Adrenal gland (tissue), 12 donors: Measurements from ENCODE around the gene ASS1. TPM values are rescaled to one million over a fixed set of nuclear protein-coding genes. Genes with fewer than 3 reads are reported as not detected.
A peak's percentile ranks its signal among the peaks of the same experiment; 100 is the strongest.

Experiments used
- DNase-seq, 7 donors: peaks; one replicate each; pipeline ENCODE4 v3.0.0-alpha.2; 2019 to 2020
- H3K27ac ChIP-seq, 5 donors: fragments of 200-600 bp; sonication (generic) in 4 of 5; 1 replicate in 3 of 5; 2 replicates in 2 of 5; pipeline versions ENCODE4 v1.5.1 to v1.8.0; 2016 to 2020; ENCODE audit warnings: mild to moderate bottlenecking in 1 of 5
- H3K27me3 ChIP-seq: fragments of 200-600 bp; 2 replicates; pipeline ENCODE4 v1.8.0; 2021
- H3K36me3 ChIP-seq, 2 donors: fragments of 200-600 bp; replicated peaks in 1 of 2; 1 replicate in 1 of 2; 2 replicates in 1 of 2; pipeline versions ENCODE4 v1.5.1 to v1.8.0; 2018 to 2022
- H3K4me1 ChIP-seq, 2 donors: fragments of 200-600 bp; replicated peaks in 1 of 2; 1 replicate in 1 of 2; 2 replicates in 1 of 2; pipeline versions ENCODE4 v1.5.1 to v1.8.0; 2018 to 2021
- H3K4me3 ChIP-seq, 4 donors: fragments of 200-600 bp; sonication (generic) in 3 of 4; one replicate each; pipeline ENCODE4 v1.5.1; 2016 to 2018
- H3K9me3 ChIP-seq, 3 donors: fragments of 200-600 bp; sonication (generic) in 1 of 3; replicated peaks in 1 of 3; 1 replicate in 2 of 3; 2 replicates in 1 of 3; pipeline versions ENCODE4 v1.5.1 to v1.8.0; 2016 to 2021
- CTCF ChIP-seq, 6 experiments: fragments of 450-650 bp in 4 of 6; fragments of 200-600 bp in 2 of 6; sonication (generic) in 1 of 6; IDR thresholded peaks; 1 replicate in 5 of 6; 2 replicates in 1 of 6; pipeline versions ENCODE4 v1.5.1 to v1.8.0; 2016 to 2021; ENCODE audit warnings: antibody characterized with exemption in 6 of 6, mild to moderate bottlenecking in 2 of 6, moderate library complexity in 1 of 6
- POLR2A ChIP-seq, 2 donors: fragments of 450-650 bp; IDR thresholded peaks; one replicate each; pipeline ENCODE4 v1.6.1; 2017; ENCODE audit warnings: antibody characterized with exemption in 2 of 2, mild to moderate bottlenecking in 2 of 2, moderate library complexity in 1 of 2
- WGBS, 4 donors: extraction: QIAGEN DNeasy Blood & Tissue Kit in 2 of 4; methylation state at CpG; one replicate each; pipeline versions ENCODE4 v1.1.5 to v1.1.7; 2013 to 2017; 5-methylcytosine and 5-hydroxymethylcytosine counted together
- intact Hi-C, 2 donors: fragments of 100-400 bp; cut with DNase I; formaldehyde crosslinking; loops; one replicate each; pipeline versions ENCODE4 v1.14.1 to v1.15.0; 2022 to 2023
- polyA plus RNA-seq, 3 donors: library from polyadenylated mRNA; stranded (reverse); fragments of 200-250 nt in 2 of 3; fragments of 350-450 nt in 1 of 3; fragmentation: Illumina TruSeq in 1 of 3; extraction: RNeasy Lipid Tissue Mini Kit (QIAGEN cat#74804) in 1 of 3; gene quantifications; one replicate each; pipeline ENCODE4 v1.2.3, GENCODE V29; 2013 to 2014
- total RNA-seq, 9 donors: library from RNA; depleted of rRNA in 4 of 9; stranded (reverse); fragments of >200 nt in 4 of 9; fragments of 120-200 nt in 1 of 9; fragmentation: NEBNext Ultra II Directional in 1 of 9; extraction: Animal tissue kit (Norgen Biotek cat#: 25700) in 1 of 9; gene quantifications; one replicate each; pipeline versions ENCODE4 v1.1.0 to v1.2.4, GENCODE V29; 2013 to 2023
- donor health status: healthy with polysubstance abuse.
- donor health status: Bipolar disorder and iron deficiency.
- donor health status: DM: yes; HTN: yes; CAD: no.
- donor health status: DM: no; HTN: no; CAD: no.
- donor health status: DM: no; HTN: no; CAD: no.
- donor health status: DM: yes; HTN: yes; CAD: no.

The ASS1 gene
- total and polyA plus RNA-seq, 12 donors = 11.3 to 438 (median 232) TPM

DNA sequence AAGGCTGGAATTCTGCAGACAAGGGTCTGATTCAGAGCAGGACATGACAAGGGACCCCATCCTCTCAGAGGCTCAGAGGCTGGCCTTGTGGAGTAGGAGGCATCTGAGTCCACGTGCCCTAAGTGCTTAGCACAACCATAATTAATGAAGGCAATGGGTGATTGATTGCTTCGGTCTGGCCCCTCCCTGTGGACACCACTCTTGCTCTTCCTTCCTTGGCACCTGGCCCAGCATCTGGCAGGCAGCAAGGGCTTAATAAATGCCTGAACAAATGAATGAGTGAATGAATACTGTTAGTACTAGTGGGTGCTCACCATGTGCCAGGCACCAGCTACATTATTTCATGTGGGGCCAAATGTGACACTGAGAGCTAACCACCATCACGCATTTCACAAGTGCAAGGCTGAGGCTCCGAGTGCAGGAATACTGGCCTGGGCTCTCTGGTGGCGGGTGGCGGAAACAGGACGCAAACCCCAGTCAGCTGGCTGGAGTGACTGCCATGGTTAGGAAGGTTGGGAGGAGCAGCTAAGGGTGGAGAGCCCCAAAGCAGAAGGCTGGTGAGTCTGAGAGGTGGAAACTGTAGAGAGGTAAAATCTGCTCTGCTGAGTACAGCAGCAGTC is 53.6 kb downstream of the ASS1 start:
- H3K27ac ChIP-seq = peak overlapping the region in 1 of 5 donors; percentile 66
- no peaks in the 10 kb centered on the region for H3K27me3 ChIP-seq
- WGBS, 4 donors = 77 to 96% (median 90%) methylated on average over 7 of the region's 7 CpGs
- peak in 2 of 7 donors; percentile 40 to 42 for DNase-seq
- H3K4me1 ChIP-seq = peaks cover 0 to 6% of the 10 kb centered on the region in 2 donors
- no peaks in the 10 kb centered on the region for H3K36me3 ChIP-seq
- H3K9me3 ChIP-seq = no peaks in the 10 kb centered on the region
- no peak overlapping the region for H3K4me3 ChIP-seq
- intact Hi-C loops = no loop called here
- TF ChIP-seq CTCF (IDR thresholded peaks at IDR 0.05) (no peak), POLR2A (IDR thresholded peaks at IDR 0.05) (no peak)

- no peak for TF ChIP-seq CTCF (IDR thresholded peaks at IDR 0.05)
- no peak for TF ChIP-seq POLR2A (IDR thresholded peaks at IDR 0.05)
- Histone ChIP-seq H3K27ac (peak overlapping the region in 2 of 5 donors; percentile 17 to 68), H3K9me3 (no peaks in the 10 kb centered on the region), H3K4me3 (no peak overlapping the region), H3K36me3 (no peaks in the 10 kb centered on the region), H3K4me1 (peaks cover 0 to 6% of the 10 kb centered on the region in 2 donors), H3K27me3 (no peaks in the 10 kb centered on the region)
- peak in 6 of 7 donors; percentile 35 to 71 (median 52) for DNase-seq
- intact Hi-C loops = no loop called here
- 67 to 81% (median 70%) methylated on average over 5 to 9 of the region's 9 CpGs for WGBS, 4 donors
These were observed 54.3 kb downstream of the ASS1 start for GRCh38 chr9:130498918-130499698.

- no peak overlapping the region for H3K4me3 ChIP-seq
- H3K27ac ChIP-seq = peak overlapping the region in 1 of 5 donors; percentile 68
- TF ChIP-seq CTCF (IDR thresholded peaks at IDR 0.05) (no peak), POLR2A (IDR thresholded peaks at IDR 0.05) (no peak)
- 51 to 63% (median 54%) methylated on average over 6 to 7 of the region's 7 CpGs for WGBS, 4 donors
- intact Hi-C loops = no loop called here
- H3K36me3 ChIP-seq = no peaks in the 10 kb centered on the region
- H3K9me3 ChIP-seq = no peaks in the 10 kb centered on the region
- DNase-seq = peak; percentile 31 to 65 (median 59)
- H3K27me3 ChIP-seq = no peaks in the 10 kb centered on the region
- peaks cover 0 to 6% of the 10 kb centered on the region in 2 donors for H3K4me1 ChIP-seq
These were observed 55.1 kb downstream of the ASS1 start for GRCh38 chr9:130499804-130500263.

- no peaks in the 10 kb centered on the region for H3K27me3 ChIP-seq
- H3K27ac ChIP-seq = peak overlapping the region in 1 of 5 donors; percentile 68
- WGBS, 4 donors = 70 to 80% (median 75%) methylated on average over 12 of the region's 12 CpGs
- TF ChIP-seq CTCF (IDR thresholded peaks at IDR 0.05) = no peak
- no peak for TF ChIP-seq POLR2A (IDR thresholded peaks at IDR 0.05)
- H3K4me3 ChIP-seq = no peak overlapping the region
- no peaks in the 10 kb centered on the region for H3K36me3 ChIP-seq
- peaks cover 0 to 6% of the 10 kb centered on the region in 2 donors for H3K4me1 ChIP-seq
- DNase-seq = peak in 2 of 7 donors; percentile 41 to 59
- no peaks in the 10 kb centered on the region for H3K9me3 ChIP-seq
- intact Hi-C loops = no loop called here
These were observed 55.8 kb downstream of the ASS1 start for GRCh38 chr9:130500340-130501180.
